ENCODE data around the gene SEMA3C.

SEMA3C gene

GRCh38 chr7:80827239-80827633 is 91.6 kb downstream of the SEMA3C start:
- in situ Hi-C loops (cut with MboI; ENCODE audit: low sequenced_read_pairs): no loop called here

- in situ Hi-C loops (cut with MboI; ENCODE audit: low sequenced_read_pairs): no loop called here
Measured at GRCh38 chr7:80826520-80827238, 92.2 kb downstream of the SEMA3C start.

GRCh38 chr7:80825499-80825898 is 93.4 kb downstream of the SEMA3C start:
- in situ Hi-C loops (cut with MboI; ENCODE audit: low sequenced_read_pairs): no loop called here

GRCh38 chr7:80824253-80824652 is 94.6 kb downstream of the SEMA3C start:
- in situ Hi-C loops (cut with MboI; ENCODE audit: low sequenced_read_pairs): no loop called here

- in situ Hi-C loops (cut with MboI; ENCODE audit: low sequenced_read_pairs): no loop called here
Measured at GRCh38 chr7:80823057-80823456, 95.8 kb downstream of the SEMA3C start.

- in situ Hi-C loops (cut with MboI; ENCODE audit: low sequenced_read_pairs): no loop called here
Measured at GRCh38 chr7:80821771-80822319, 97.0 kb downstream of the SEMA3C start.

GRCh38 chr7:80819503-80819902 is 99.3 kb downstream of the SEMA3C start:
- in situ Hi-C loops (cut with MboI; ENCODE audit: low sequenced_read_pairs): no loop called here

- in situ Hi-C loops (cut with MboI; ENCODE audit: low sequenced_read_pairs): no loop called here
Measured at GRCh38 chr7:80818181-80818580, 100.7 kb downstream of the SEMA3C start.

- in situ Hi-C loops (cut with MboI; ENCODE audit: low sequenced_read_pairs): no loop called here
Measured at GRCh38 chr7:80816806-80817205, 102.0 kb downstream of the SEMA3C start.

GRCh38 chr7:80815733-80816132 is 103.1 kb downstream of the SEMA3C start:
- in situ Hi-C loops (cut with MboI; ENCODE audit: low sequenced_read_pairs): no loop called here

- in situ Hi-C loops (cut with MboI; ENCODE audit: low sequenced_read_pairs): no loop called here
Measured at GRCh38 chr7:80809545-80809944, 109.3 kb downstream of the SEMA3C start.

GRCh38 chr7:80807166-80807900 is 111.5 kb downstream of the SEMA3C start:
- in situ Hi-C loops (cut with MboI; ENCODE audit: low sequenced_read_pairs): no loop called here

GRCh38 chr7:80806663-80807062 is 112.2 kb downstream of the SEMA3C start:
- in situ Hi-C loops (cut with MboI; ENCODE audit: low sequenced_read_pairs): no loop called here

- in situ Hi-C loops (cut with MboI; ENCODE audit: low sequenced_read_pairs): no loop called here
Measured at GRCh38 chr7:80804589-80804988, 114.3 kb downstream of the SEMA3C start.

- in situ Hi-C loops (cut with MboI; ENCODE audit: low sequenced_read_pairs): no loop called here
Measured at GRCh38 chr7:80802527-80802926, 116.3 kb downstream of the SEMA3C start.

GRCh38 chr7:80794631-80795573 is 123.9 kb downstream of the SEMA3C start:
- in situ Hi-C loops (cut with MboI; ENCODE audit: low sequenced_read_pairs): no loop called here

- in situ Hi-C loops (cut with MboI; ENCODE audit: low sequenced_read_pairs): no loop called here
Measured at GRCh38 chr7:80791509-80791929, 127.3 kb downstream of the SEMA3C start.

GRCh38 chr7:80790877-80791276 is 128.0 kb downstream of the SEMA3C start:
- in situ Hi-C loops (cut with MboI; ENCODE audit: low sequenced_read_pairs): no loop called here

GRCh38 chr7:80787721-80788120 is 131.1 kb downstream of the SEMA3C start:
- in situ Hi-C loops (cut with MboI; ENCODE audit: low sequenced_read_pairs): no loop called here

- in situ Hi-C loops (cut with MboI; ENCODE audit: low sequenced_read_pairs): no loop called here
Measured at GRCh38 chr7:80785961-80786536, 132.8 kb downstream of the SEMA3C start.

GRCh38 chr7:80785276-80785675 is 133.6 kb downstream of the SEMA3C start:
- in situ Hi-C loops (cut with MboI; ENCODE audit: low sequenced_read_pairs): no loop called here
